NCI-H2227 (cell line): ENCODE results near the gene TUBA8.
"Not testable (repeated sequence)": the region's sequence is repeated elsewhere in the genome, so short reads cannot be mapped to it uniquely, and the experiment has no call there.

Experiments
- DNase-seq: peaks from one replicate; lab custom pipeline; 2025; ENCODE audit not compliant: unreplicated experiment; lab: John Stamatoyannopoulos, UW

The TUBA8 gene

DNA sequence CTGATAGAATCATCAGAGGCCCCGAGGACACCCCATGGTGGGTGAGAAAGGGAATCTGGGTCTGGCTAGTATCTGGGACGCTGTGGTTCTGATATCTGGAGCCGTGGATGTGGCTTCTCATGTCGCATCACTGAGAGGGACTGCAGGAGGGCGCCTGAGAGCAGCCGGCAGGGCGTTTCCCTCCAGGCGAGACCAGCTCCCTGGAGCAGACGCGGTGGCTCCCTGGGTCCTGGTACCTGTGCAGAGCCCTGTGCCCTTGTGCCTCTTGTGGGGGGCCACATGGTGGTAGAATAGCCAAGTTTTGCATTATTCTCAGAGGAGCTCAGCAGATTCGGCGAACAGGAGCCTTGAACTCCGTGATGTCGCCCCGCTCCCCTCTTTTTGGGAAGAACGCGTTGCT lies 59.7 kb downstream of the TUBA8 start:
- not testable (repeated sequence) for DNase-seq

DNA sequence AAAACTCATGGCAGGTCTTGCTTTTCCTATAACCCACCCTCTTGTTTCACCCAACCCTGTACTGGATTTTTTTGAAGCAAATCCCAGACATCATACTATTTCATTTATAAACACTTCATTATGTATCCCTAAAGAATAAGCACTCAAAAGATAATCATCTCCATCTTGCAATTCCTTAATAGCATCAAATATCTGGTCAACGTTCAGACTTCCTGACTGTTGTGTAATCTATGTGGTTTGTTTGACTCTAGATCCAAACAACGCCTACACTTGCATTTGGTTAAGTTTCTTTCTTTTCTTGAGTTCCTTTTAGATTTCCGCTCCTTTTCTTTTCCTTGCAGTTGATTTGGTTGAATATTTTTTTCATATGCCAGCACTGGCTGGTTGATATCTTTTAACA lies 61.6 kb downstream of the TUBA8 start:
- DNase-seq = not testable (repeated sequence)

DNA sequence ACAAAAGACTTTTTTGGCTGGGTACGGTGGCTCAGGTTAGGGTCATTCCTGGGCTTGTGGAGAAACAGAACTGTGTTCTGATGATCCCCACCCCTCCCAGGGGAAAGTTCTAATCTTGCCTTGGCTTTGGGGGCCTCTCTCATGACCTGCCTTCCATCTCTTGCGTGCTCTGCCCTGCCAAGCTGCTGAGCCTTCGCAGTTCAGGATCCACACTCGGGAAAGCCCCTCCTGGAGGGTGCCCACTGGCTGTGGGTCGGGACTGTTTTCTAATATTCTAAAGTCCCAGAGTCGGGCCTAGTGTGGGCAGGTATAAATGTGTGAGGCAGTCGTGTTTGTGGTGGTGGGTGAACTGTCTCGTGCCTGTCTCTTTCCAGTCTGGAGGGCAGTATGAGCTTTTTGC lies 62.2 kb downstream of the TUBA8 start:
- DNase-seq = not testable (repeated sequence)

DNA sequence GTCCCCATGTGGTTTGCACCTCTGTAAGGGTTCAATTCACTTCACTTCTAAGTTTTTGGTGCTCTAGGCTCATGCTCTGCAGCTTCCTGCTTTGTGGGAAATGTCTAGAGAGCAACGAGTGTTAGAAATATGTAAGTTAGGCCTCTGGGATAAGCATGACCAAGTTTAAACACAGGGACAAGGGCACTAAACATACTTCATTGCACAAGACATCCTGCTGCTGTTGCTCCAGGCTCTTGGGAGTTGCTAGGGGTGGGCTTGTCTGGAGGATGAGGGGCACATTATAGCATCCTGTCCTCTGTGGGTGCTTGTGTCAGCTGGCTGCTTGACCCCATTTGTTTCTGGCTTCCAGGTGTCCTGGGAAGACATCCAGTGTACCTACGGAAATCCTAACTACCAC lies 62.8 kb downstream of the TUBA8 start:
- not testable (repeated sequence) for DNase-seq
